SK-N-MC (cell line): ENCODE measurements around the gene PTPRN2.

ENCODE experiments used
- EZH2 ChIP-seq: fragments of 200-600 bp; sonication (generic); IDR thresholded peaks from one replicate; pipeline ENCODE4 v1.6.1; 2017; ENCODE audit warnings: antibody characterized with exemption
- FOXP2 ChIP-seq: optimal IDR thresholded peaks from 2 replicates; pipeline ENCODE3; 2011; ENCODE audit warnings: mild to moderate bottlenecking, moderate library complexity; ENCODE audit not compliant: insufficient read depth; ENCODE audit errors: extremely low read length, control extremely low read depth
- POLR2AphosphoS5 ChIP-seq: IDR thresholded peaks from 2 replicates; pipeline ENCODE4 v1.6.1; 2012; ENCODE audit warnings: mild to moderate bottlenecking, low read depth, low read length, borderline replicate concordance

DNA sequence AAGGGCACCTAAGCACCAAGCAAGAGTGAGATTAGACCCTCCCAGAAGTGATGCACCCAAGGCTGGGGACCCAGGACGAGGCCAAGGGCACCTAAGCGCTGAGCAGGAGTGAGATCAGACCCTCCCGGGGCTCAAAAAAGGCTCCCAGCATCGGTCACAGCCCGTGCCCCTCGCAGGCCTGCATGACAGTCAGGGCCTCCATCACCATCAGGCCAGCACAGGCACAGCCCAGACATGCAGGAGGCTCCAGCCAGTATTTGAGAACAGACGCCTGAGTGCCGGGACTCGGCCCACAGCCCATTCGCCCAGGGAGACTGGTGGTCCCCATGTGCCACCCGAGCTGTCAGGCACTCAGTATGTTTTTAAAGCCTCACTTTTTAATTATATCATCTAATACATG, 595.9 kb downstream of the PTPRN2 start:
- TF ChIP-seq EZH2 (no peak), POLR2AphosphoS5 (no peak), FOXP2 (no peak)
